Motor neuron (in vitro differentiated cells): ENCODE results near the gene SPARC. TPM values are rescaled to one million over a fixed set of nuclear protein-coding genes. Genes with fewer than 3 reads are reported as not detected.

ENCODE experiments used
- ATAC-seq, 8 experiments: fragments of 200-7000 bp; cut with Tn5 transposase; replicated peaks in 6 of 8; 2 replicates each; pipeline ENCODE4 v1.8.0; 2021; ENCODE audit warnings: mild to moderate bottlenecking in 8 of 8, moderate library complexity in 8 of 8
- H3K27ac ChIP-seq, 2 donors: fragments of 250-450 bp; sonication (Bioruptor Pico); 2 replicates each; pipeline ENCODE4 v1.9.0; 2021; ENCODE audit warnings: antibody characterized with exemption in 2 of 2, mild to moderate bottlenecking in 2 of 2, moderate library complexity in 1 of 2
- H3K4me1 ChIP-seq, 2 donors: fragments of 250-450 bp; sonication (Bioruptor Pico); replicated peaks in 1 of 2; 2 replicates each; pipeline ENCODE4 v1.6.1; 2021; ENCODE audit warnings: antibody characterized with exemption in 2 of 2, mild to moderate bottlenecking in 2 of 2, moderate library complexity in 1 of 2
- H3K4me3 ChIP-seq, 5 donors: fragments of 250-450 bp; sonication (Bioruptor Pico); 2 replicates each; pipeline ENCODE4 v1.9.0; 2021; ENCODE audit warnings: antibody characterized with exemption in 5 of 5, mild to moderate bottlenecking in 5 of 5, moderate library complexity in 4 of 5
- WGBS, 10 experiments: fragments of 450-650 bp; shearing (Covaris generic); methylation state at CpG; one replicate each; pipeline ENCODE4 v1.0.0; 2022; 5-methylcytosine and 5-hydroxymethylcytosine counted together
- in situ Hi-C, 9 experiments: fragments of 400-800 bp; cut with MboI; loops; one replicate each; pipeline ENCODE4 v1.15.0; 2021; ENCODE audit warnings: low sequenced_read_pairs in 9 of 9, low pct_unique_long_range_greater_than_20kb in 2 of 9; ENCODE audit not compliant: unreplicated experiment in 9 of 9
- total RNA-seq, 8 experiments: library from RNA; unstranded; fragments of 300-600 nt; gene quantifications; 2 replicates each; pipeline versions ENCODE4 v1.2.3 to v1.2.4, GENCODE V29; 2022

Gene SPARC
- total RNA-seq, 8 experiments from 2014 or later: 30.2 to 3,358 (median 206) TPM

GRCh38 chr5:151672516-151672915 lies 14.2 kb downstream of the SPARC start:
- 54 to 100% (median 86%) methylated on average over 2 to 5 of the region's 8 CpGs; no CpG with 5 or more reads in 4 of the 10 experiments for WGBS, 10 experiments
- no peak overlapping the region for H3K27ac ChIP-seq
- in situ Hi-C loops: loop anchor here in 3 of 9 experiments (25.0 kb wide), 1 partner anchor 840 kb away; no protein-coding TSS in a partner anchor
- H3K4me1 ChIP-seq: no peaks in the 10 kb centered on the region
- no peak for ATAC-seq
- H3K4me3 ChIP-seq: no peak overlapping the region

GRCh38 chr5:151671950-151672349 lies 14.8 kb downstream of the SPARC start:
- 40 to 90% (median 78%) methylated on average over 1 to 3 of the region's 4 CpGs; no CpG with 5 or more reads in 6 of the 10 experiments for WGBS, 10 experiments

GRCh38 chr5:151670953-151671636 lies 15.6 kb downstream of the SPARC start:
- no peak overlapping the region for H3K4me3 ChIP-seq
- no peaks in the 10 kb centered on the region for H3K4me1 ChIP-seq
- no peak for ATAC-seq
- no peak overlapping the region for H3K27ac ChIP-seq
- in situ Hi-C loops: loop anchor here in 3 of 9 experiments (25.0 kb wide), 1 partner anchor 841 kb away; no protein-coding TSS in a partner anchor
- WGBS, 10 experiments: 20 to 100% (median 86%) methylated on average over 1 to 4 of the region's 6 CpGs; no CpG with 5 or more reads in 2 of the 10 experiments

More at GRCh38 chr5:151671950-151672349, 14.8 kb downstream of the SPARC start:
- ATAC-seq: peak in 1 of 8 experiments; percentile 6
- H3K4me3 ChIP-seq: no peak overlapping the region
- in situ Hi-C loops: loop anchor here in 3 of 9 experiments (25.0 kb wide), 1 partner anchor 840 kb away; no protein-coding TSS in a partner anchor
- no peak overlapping the region for H3K27ac ChIP-seq
- H3K4me1 ChIP-seq: no peaks in the 10 kb centered on the region

GRCh38 chr5:151670083-151670686 lies 16.5 kb downstream of the SPARC start:
- WGBS, 10 experiments: 0 to 100% (median 83%) methylated on average over 1 to 4 of the region's 4 CpGs; no CpG with 5 or more reads in 3 of the 10 experiments
- H3K27ac ChIP-seq: no peak overlapping the region
- H3K4me3 ChIP-seq: no peak overlapping the region

GRCh38 chr5:151667083-151667482 lies 19.6 kb downstream of the SPARC start:
- H3K27ac ChIP-seq: no peak overlapping the region
- no peak for ATAC-seq
- H3K4me3 ChIP-seq: no peak overlapping the region
- in situ Hi-C loops: loop anchor here in 4 of 9 experiments (10.0 to 25.0 kb wide), 2 partner anchors 78 to 845 kb away; no protein-coding TSS in a partner anchor
- no peaks in the 10 kb centered on the region for H3K4me1 ChIP-seq
- WGBS, 10 experiments: 14 to 100% (median 100%) methylated on average over 1 to 3 of the region's 7 CpGs; no CpG with 5 or more reads in 3 of the 10 experiments

More at GRCh38 chr5:151670083-151670686, 16.5 kb downstream of the SPARC start:
- ATAC-seq: peak in 3 of 8 experiments; percentile 18 to 54 (median 22)
- in situ Hi-C loops: loop anchor here in 3 of 9 experiments (25.0 kb wide), 1 partner anchor 842 kb away; no protein-coding TSS in a partner anchor
- H3K4me1 ChIP-seq: no peaks in the 10 kb centered on the region

- ATAC-seq: no peak
- WGBS, 10 experiments: 0 to 88% (median 35%) methylated on average over 1 to 2 of the region's 2 CpGs; no CpG with 5 or more reads in 4 of the 10 experiments
- Histone ChIP-seq H3K4me1 (no peaks in the 10 kb centered on the region), H3K4me3 (no peak overlapping the region), H3K27ac (no peak overlapping the region)
- in situ Hi-C loops: loop anchor here in 4 of 9 experiments (10.0 to 25.0 kb wide), 2 partner anchors 79 to 847 kb away; no protein-coding TSS in a partner anchor
Measured at GRCh38 chr5:151665613-151666012, 21.1 kb downstream of the SPARC start.

GRCh38 chr5:151664694-151665585 lies 21.8 kb downstream of the SPARC start:
- ATAC-seq: peak in 2 of 8 experiments; percentile 6 to 15
- Histone ChIP-seq H3K4me1 (no peaks in the 10 kb centered on the region), H3K27ac (no peak overlapping the region), H3K4me3 (no peak overlapping the region)
- in situ Hi-C loops: loop anchor here in 4 of 9 experiments (10.0 to 25.0 kb wide), 2 partner anchors 80 to 847 kb away; no protein-coding TSS in a partner anchor
- 0 to 100% (median 76%) methylated on average over 1 to 3 of the region's 6 CpGs; no CpG with 5 or more reads in 4 of the 10 experiments for WGBS, 10 experiments

- WGBS, 10 experiments: 35 to 93% (median 74%) methylated on average over 2 to 12 of the region's 17 CpGs; no CpG with 5 or more reads in 2 of the 10 experiments
- Histone ChIP-seq H3K27ac (no peak overlapping the region), H3K4me3 (no peak overlapping the region), H3K4me1 (no peaks in the 10 kb centered on the region)
- peak in 1 of 8 experiments; percentile 12 for ATAC-seq
- in situ Hi-C loops: loop anchor here in 4 of 9 experiments (10.0 to 25.0 kb wide), 2 partner anchors 81 to 849 kb away; no protein-coding TSS in a partner anchor
Measured at GRCh38 chr5:151663617-151664293, 23.0 kb downstream of the SPARC start.

- 60 to 100% (median 93%) methylated on average over 1 to 4 of the region's 4 CpGs; no CpG with 5 or more reads in 2 of the 10 experiments for WGBS, 10 experiments
- Histone ChIP-seq H3K4me3 (no peak overlapping the region), H3K4me1 (no peaks in the 10 kb centered on the region), H3K27ac (no peak overlapping the region)
- in situ Hi-C loops: loop anchor here in 4 of 9 experiments (10.0 to 25.0 kb wide), 2 partner anchors 82 to 849 kb away; no protein-coding TSS in a partner anchor
- ATAC-seq: no peak
Measured at GRCh38 chr5:151662805-151663204, 23.9 kb downstream of the SPARC start.

- WGBS, 10 experiments: 15 to 100% (median 80%) methylated on average over 1 to 4 of the region's 4 CpGs
- Histone ChIP-seq H3K4me1 (no peaks in the 10 kb centered on the region), H3K4me3 (no peak overlapping the region), H3K27ac (no peak overlapping the region)
- no peak for ATAC-seq
- in situ Hi-C loops: loop anchor here in 4 of 9 experiments (10.0 to 25.0 kb wide), 2 partner anchors 83 to 850 kb away; no protein-coding TSS in a partner anchor
Measured at GRCh38 chr5:151661968-151662732, 24.6 kb downstream of the SPARC start.
